HepG2 (cell line): ENCODE results near the gene TBCEL. TPM values are rescaled to one million over a fixed set of nuclear protein-coding genes. Genes with fewer than 3 reads are reported as not detected.

Experiments
- BORCS8-MEF2B ChIP-seq: sonication (generic); formaldehyde crosslinking; IDR thresholded peaks from 2 replicates; pipeline ENCODE4 v1.8.0; 2022; ENCODE audit warnings: mild to moderate bottlenecking, missing genetic modification reagents
- CBFB ChIP-seq: sonication (generic); formaldehyde crosslinking; IDR thresholded peaks from 2 replicates; pipeline ENCODE4 v1.4.0; 2020; ENCODE audit warnings: missing genetic modification reagents
- CC2D1A ChIP-seq: sonication (generic); formaldehyde crosslinking; IDR thresholded peaks from 2 replicates; pipeline ENCODE4 v1.8.1; 2023; ENCODE audit warnings: mild to moderate bottlenecking, missing genetic modification reagents
- FOSL2 ChIP-seq: sonication (generic); formaldehyde crosslinking; IDR thresholded peaks from 2 replicates; pipeline ENCODE4 v1.4.0; 2020; ENCODE audit warnings: missing genetic modification reagents
- GPN1 ChIP-seq: sonication (generic); formaldehyde crosslinking; IDR thresholded peaks from 2 replicates; pipeline ENCODE4 v1.5.1; 2020; ENCODE audit warnings: missing genetic modification reagents, borderline replicate concordance
- HOXA3 ChIP-seq: sonication (generic); formaldehyde crosslinking; IDR thresholded peaks from 2 replicates; pipeline ENCODE4 v1.5.0; 2020; ENCODE audit warnings: missing genetic modification reagents
- HOXA5 ChIP-seq: sonication (generic); formaldehyde crosslinking; IDR thresholded peaks from 2 replicates; pipeline ENCODE4 v1.4.0; 2020; ENCODE audit warnings: missing genetic modification reagents
- NFKBIZ ChIP-seq: IDR thresholded peaks from 2 replicates; pipeline ENCODE4 v1.6.1; 2018; ENCODE audit warnings: missing genetic modification reagents, missing compliant biosample characterization
- PTBP1 ChIP-seq: fragments of 200-400 bp; formaldehyde crosslinking; IDR thresholded peaks from 2 replicates; pipeline ENCODE4 v1.6.1; 2018; ENCODE audit warnings: low read length, low read depth; ENCODE audit not compliant: poor library complexity, severe bottlenecking
- TOE1 ChIP-seq: sonication (generic); formaldehyde crosslinking; IDR thresholded peaks from 2 replicates; pipeline ENCODE4 v1.4.0; 2020; ENCODE audit warnings: mild to moderate bottlenecking, missing genetic modification reagents
- YY1 ChIP-seq: IDR thresholded peaks from 2 replicates; pipeline ENCODE4 v1.6.1; 2011; ENCODE audit warnings: low read length, low read depth, moderate library complexity, mild to moderate bottlenecking; ENCODE audit not compliant: insufficient read depth, insufficient replicate concordance
- ZNF234 ChIP-seq: sonication (generic); formaldehyde crosslinking; conservative IDR thresholded peaks from 2 replicates; pipeline ENCODE4 v1.5.1; 2020; ENCODE audit warnings: mild to moderate bottlenecking, missing genetic modification reagents
- ZNF329 ChIP-seq: sonication (generic); formaldehyde crosslinking; IDR thresholded peaks from 2 replicates; pipeline ENCODE4 v1.9.0; 2021; ENCODE audit warnings: low read depth, mild to moderate bottlenecking, missing genetic modification reagents
- ZNF772 ChIP-seq: sonication (generic); formaldehyde crosslinking; IDR thresholded peaks from 2 replicates; pipeline ENCODE4 v1.5.0; 2020; ENCODE audit warnings: mild to moderate bottlenecking, missing genetic modification reagents
- polyA plus RNA-seq, 8 experiments: library from polyadenylated mRNA; depleted of rRNA in 3 of 8; stranded (reverse) in 7 of 8; unstranded in 1 of 8; fragments of >200 nt; fragmentation: Illumina TruSeq in 4 of 8; extraction: Trizol in 4 of 8; gene quantifications; 2 replicates each; pipeline versions ENCODE4 v1.2.1 to v1.2.3, GENCODE V29; 2011 to 2016; ENCODE audit warnings: low read depth in 4 of 8, missing spikeins in 1 of 8, mixed read lengths in 1 of 8; ENCODE audit not compliant: insufficient read depth in 1 of 8
- total RNA-seq, 5 experiments: library from RNA; depleted of rRNA; stranded (reverse); fragments of >200 nt; fragmentation: Illumina TruSeq; extraction: Trizol; gene quantifications; 2 replicates each; pipeline ENCODE4 v1.2.3, GENCODE V29; 2016; ENCODE audit warnings: low read depth in 1 of 5
- TF ChIP-seq, protein P1 (sequence below): sonication (generic); formaldehyde crosslinking; IDR thresholded peaks from 2 replicates; pipeline ENCODE4 v1.4.0; 2020; ENCODE audit warnings: missing genetic modification reagents
- TF ChIP-seq, protein P2 (sequence below), 2 experiments: sonication (generic) in 1 of 2; formaldehyde crosslinking in 1 of 2; IDR thresholded peaks; 2 replicates each; pipeline versions ENCODE4 v1.4.0 to v1.6.1; 2016 to 2020; ENCODE audit warnings: borderline replicate concordance in 1 of 2, low read depth in 1 of 2, mild to moderate bottlenecking in 1 of 2, missing genetic modification reagents in 1 of 2
- TF ChIP-seq, protein P3 (sequence below): sonication (generic); formaldehyde crosslinking; IDR thresholded peaks from 2 replicates; pipeline ENCODE4 v1.9.0; 2021; ENCODE audit warnings: missing genetic modification reagents, borderline replicate concordance
- TF ChIP-seq, protein P4 (sequence below): sonication (generic); formaldehyde crosslinking; IDR thresholded peaks from 2 replicates; pipeline ENCODE4 v1.5.0; 2020; ENCODE audit warnings: mild to moderate bottlenecking, missing genetic modification reagents

TBCEL gene
- total and polyA plus RNA-seq, 2 of the 13 experiments (the other 11 are each of a cell fraction or from before 2014, with no cell fraction given) = 6.1 to 12.5 TPM

DNA sequence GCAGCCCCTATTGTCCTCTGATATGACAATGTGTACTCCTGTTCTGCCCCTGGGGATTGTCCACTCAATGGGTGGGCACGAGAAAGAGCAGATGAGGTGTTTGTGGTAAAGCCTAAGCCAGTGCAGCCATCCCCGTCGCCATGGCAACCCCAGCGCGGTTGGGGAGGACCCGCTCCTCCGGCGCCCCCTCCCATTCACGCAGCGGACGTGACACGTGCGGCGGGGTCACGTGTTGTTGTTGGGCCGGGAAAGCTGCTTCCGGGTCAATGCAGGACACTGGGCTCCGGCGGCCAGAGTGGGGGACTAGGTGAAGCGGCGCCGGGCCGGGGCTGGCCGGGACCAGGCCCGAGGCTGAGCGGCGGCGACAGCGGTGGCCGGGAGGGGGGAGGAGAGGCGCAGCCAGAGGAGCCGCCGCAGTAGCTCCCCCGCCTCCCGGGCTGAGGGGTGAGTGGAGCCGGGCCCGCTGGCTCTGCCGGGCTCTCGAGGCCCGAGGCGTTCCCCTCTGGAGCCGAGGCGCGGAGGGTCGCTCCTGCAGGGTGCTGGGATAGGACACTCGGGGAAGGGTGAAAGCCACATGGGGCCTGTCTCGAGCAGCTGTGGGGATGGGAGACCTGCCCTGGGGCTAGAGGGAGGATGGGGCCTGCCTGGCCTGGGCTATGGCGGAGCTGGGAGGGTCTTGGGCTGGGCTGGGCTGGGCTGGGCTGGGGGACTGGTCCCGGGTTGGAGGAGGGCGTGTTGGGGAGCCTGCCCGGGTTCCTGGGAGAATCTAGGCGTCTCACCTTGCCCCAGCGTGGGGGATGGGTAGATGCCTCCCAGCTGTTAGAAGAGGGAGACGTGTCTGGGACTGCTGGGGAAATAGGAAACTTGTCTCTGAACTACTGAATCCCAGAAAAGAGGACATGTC is at the start of gene TBCEL (continued):
- TF ChIP-seq, protein P1, sequence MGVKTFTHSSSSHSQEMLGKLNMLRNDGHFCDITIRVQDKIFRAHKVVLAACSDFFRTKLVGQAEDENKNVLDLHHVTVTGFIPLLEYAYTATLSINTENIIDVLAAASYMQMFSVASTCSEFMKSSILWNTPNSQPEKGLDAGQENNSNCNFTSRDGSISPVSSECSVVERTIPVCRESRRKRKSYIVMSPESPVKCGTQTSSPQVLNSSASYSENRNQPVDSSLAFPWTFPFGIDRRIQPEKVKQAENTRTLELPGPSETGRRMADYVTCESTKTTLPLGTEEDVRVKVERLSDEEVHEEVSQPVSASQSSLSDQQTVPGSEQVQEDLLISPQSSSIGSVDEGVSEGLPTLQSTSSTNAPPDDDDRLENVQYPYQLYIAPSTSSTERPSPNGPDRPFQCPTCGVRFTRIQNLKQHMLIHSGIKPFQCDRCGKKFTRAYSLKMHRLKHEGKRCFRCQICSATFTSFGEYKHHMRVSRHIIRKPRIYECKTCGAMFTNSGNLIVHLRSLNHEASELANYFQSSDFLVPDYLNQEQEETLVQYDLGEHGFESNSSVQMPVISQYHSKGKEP (CRISPR knock-in tag) = no peak; the same call in 1 of the 2 replicates
- TF ChIP-seq ZNF234 (no peak), HOXA3 (CRISPR knock-in tag) (peak; percentile 79), HOXA5 (CRISPR knock-in tag) (peak; percentile 70; the same call in 1 of the 2 replicates), ZNF329 (CRISPR knock-in tag) (no peak), GPN1 (no peak), ZNF772 (CRISPR knock-in tag) (no peak), TOE1 (no peak), CBFB (CRISPR knock-in tag) (no peak), PTBP1 (no peak), FOSL2 (CRISPR knock-in tag) (peak; percentile 43; the same call in 1 of the 2 replicates), YY1 (peak; percentile 18), BORCS8-MEF2B (CRISPR knock-in tag) (peak; percentile 54; the same call in 1 of the 2 replicates), NFKBIZ (CRISPR knock-in tag) (0 out of 2 replicates have a peak, but pooled peaks have one; percentile 34), CC2D1A (CRISPR knock-in tag) (no peak)
- TF ChIP-seq, protein P2, sequence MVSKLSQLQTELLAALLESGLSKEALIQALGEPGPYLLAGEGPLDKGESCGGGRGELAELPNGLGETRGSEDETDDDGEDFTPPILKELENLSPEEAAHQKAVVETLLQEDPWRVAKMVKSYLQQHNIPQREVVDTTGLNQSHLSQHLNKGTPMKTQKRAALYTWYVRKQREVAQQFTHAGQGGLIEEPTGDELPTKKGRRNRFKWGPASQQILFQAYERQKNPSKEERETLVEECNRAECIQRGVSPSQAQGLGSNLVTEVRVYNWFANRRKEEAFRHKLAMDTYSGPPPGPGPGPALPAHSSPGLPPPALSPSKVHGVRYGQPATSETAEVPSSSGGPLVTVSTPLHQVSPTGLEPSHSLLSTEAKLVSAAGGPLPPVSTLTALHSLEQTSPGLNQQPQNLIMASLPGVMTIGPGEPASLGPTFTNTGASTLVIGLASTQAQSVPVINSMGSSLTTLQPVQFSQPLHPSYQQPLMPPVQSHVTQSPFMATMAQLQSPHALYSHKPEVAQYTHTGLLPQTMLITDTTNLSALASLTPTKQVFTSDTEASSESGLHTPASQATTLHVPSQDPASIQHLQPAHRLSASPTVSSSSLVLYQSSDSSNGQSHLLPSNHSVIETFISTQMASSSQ (IDR thresholded peaks at IDR 0.05; ENCODE audit: low read depth) = no peak
- TF ChIP-seq, protein P2 (CRISPR knock-in tag; IDR thresholded peaks at IDR 0.05; ENCODE audit: borderline replicate concordance) = peak; percentile 46; the same call in 1 of the 2 replicates
- TF ChIP-seq, protein P3, sequence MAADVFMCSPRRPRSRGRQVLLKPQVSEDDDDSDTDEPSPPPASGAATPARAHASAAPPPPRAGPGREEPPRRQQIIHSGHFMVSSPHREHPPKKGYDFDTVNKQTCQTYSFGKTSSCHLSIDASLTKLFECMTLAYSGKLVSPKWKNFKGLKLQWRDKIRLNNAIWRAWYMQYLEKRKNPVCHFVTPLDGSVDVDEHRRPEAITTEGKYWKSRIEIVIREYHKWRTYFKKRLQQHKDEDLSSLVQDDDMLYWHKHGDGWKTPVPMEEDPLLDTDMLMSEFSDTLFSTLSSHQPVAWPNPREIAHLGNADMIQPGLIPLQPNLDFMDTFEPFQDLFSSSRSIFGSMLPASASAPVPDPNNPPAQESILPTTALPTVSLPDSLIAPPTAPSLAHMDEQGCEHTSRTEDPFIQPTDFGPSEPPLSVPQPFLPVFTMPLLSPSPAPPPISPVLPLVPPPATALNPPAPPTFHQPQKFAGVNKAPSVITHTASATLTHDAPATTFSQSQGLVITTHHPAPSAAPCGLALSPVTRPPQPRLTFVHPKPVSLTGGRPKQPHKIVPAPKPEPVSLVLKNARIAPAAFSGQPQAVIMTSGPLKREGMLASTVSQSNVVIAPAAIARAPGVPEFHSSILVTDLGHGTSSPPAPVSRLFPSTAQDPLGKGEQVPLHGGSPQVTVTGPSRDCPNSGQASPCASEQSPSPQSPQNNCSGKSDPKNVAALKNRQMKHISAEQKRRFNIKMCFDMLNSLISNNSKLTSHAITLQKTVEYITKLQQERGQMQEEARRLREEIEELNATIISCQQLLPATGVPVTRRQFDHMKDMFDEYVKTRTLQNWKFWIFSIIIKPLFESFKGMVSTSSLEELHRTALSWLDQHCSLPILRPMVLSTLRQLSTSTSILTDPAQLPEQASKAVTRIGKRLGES (CRISPR knock-in tag) = no peak
- TF ChIP-seq, protein P4, sequence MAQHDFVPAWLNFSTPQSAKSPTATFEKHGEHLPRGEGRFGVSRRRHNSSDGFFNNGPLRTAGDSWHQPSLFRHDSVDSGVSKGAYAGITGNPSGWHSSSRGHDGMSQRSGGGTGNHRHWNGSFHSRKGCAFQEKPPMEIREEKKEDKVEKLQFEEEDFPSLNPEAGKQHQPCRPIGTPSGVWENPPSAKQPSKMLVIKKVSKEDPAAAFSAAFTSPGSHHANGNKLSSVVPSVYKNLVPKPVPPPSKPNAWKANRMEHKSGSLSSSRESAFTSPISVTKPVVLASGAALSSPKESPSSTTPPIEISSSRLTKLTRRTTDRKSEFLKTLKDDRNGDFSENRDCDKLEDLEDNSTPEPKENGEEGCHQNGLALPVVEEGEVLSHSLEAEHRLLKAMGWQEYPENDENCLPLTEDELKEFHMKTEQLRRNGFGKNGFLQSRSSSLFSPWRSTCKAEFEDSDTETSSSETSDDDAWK (CRISPR knock-in tag) = no peak
